Kidney tubule cell (primary cell): ENCODE measurements around the gene RAX2.
"Not testable (repeated sequence)": the region's sequence is repeated elsewhere in the genome, so short reads cannot be mapped to it uniquely, and the experiment has no call there.

ENCODE experiments used
- DNase-seq: peaks from one replicate; pipeline ENCODE4 v3.0.0-alpha.2; 2018; ENCODE audit warnings: low spot score

RAX2 gene

DNA sequence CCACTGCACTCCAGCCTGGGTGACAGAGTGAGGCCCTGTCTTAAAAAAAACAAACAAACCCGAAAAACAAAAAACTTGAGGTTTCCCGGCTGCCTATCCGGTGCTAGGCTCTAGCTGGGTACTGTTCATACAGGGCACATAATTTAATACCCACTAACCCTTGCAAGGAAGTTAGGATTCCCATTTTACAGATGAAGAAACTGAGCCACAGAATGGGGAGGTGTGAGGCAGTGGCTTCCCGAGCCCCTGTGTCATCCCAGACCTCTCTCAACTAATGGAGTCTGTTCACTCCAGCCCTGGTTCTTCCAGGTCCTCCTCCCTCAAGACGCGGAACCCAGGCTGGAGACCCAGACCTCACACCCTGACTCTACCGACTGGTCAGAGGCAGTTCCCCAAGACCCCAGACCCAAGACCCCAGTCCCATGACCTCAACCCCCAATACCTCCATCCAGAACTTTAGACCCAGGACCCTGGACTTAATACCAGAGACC lies 11.1 kb downstream of the RAX2 start:
- DNase-seq = peak; percentile 10

DNA sequence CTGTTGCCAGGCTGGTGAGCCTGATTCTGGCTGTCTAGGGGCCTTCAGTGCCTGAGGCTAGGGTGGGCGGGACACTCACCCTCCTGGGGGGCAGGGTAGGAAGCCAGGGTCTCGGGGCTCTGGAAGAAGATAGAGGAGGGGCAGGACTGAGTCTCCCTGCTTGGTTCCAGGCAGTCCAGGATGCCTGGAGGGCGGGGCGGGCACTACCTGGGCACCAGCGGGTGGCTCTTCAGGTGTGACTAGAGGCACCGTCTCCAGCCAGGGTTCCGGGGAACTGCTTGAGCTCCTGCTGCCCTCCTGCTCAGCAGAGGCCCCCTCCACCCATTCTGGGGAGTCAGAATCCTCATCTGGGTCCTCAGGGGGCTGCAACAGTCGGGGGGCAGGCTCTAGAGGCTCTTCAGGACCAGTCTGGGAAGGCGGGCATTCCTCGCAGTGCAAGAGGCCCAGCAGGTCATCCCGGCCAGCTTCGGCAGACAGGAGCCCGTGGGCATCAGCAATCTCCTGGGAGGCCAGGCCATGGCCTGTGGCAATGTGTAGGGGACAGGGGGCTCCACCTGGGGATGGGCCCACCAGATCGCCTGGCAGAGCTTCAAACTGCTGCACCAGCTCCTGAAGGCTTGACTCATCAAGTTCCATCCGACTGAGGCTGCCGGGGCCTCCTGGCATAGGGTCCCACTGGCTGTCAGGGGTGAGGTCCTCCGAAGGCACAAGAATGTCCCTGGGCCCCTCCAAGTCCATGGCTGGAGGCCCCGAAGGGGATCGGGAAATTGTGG lies 12.4 kb downstream of the RAX2 start:
- no peak for DNase-seq

DNA sequence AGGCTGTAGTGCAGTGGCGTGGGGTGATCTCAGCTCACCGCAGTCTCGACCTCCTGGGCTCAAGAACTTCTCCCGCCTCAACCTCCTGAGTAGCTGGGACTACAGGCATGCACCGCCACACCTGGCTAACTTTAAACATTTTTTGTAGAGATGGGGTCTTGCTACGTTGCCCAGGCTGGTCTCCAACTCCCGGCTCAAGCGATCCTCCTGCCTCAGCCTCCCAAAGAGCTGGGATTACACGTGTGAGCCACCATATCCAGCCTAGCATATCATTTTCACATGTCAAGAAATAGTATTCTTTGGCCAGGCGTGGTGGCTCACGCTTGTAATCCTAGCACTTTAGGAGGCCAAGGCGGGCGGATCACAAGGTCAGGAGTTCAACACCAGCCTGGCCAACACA lies 13.7 kb downstream of the RAX2 start:
- not testable (repeated sequence) for DNase-seq

DNA sequence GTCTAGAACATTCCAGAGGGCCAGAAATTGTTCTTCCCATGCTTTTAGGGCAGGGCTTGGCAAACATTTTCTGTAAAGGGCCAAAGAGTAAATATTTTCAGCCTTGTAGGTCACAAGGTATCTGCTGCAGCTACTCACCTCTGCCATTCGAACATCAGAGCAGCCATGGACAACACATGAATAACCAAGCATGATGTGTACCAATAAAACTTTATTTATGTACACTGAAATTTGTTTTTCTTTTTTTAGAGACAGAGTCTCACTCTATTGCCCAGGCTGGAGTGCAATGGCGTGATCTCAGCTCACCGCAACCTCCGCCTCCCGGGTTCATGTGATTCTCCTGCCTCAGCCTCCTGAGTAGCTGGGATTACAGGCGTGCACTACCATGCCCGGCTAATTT lies 14.3 kb downstream of the RAX2 start:
- not testable (repeated sequence) for DNase-seq

DNA sequence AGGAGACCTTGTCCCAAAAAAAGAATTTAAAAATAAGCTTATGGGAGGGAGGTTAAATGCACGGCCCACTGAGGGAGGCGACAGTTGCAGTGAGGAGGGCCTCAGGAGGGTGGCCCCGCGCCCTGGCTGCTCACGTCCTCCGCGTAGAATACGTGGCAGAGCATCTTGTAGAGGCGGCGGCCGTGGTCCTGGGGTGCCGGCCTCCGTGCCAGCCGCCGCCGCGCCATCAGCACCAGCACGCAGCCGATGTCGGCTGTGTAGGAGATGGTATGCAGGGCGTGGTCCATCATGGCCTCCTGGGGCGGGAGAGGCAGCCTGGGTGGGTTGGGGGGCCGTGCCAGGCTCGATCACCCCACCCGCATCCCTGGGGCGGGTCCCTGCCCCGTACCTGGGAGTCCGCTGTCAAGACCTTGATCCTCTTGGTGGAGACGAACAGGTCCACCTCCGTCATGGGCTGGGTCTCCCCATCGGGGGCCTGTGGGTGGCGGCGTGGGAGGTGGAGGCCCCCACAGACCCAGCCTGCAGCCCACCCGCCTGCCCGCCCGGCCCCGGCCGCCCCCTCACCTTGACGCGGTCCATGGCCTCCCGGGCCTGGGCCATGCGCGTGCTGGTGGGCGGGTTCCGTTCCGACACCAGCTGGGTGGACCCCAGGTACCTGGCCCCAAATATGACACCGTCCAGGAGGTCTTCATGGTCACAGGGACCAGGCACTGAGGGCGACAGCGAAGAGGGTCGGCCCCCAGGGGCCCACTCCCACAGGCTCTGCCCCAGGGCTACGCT lies 18.2 kb downstream of the RAX2 start:
- DNase-seq = no peak

DNA sequence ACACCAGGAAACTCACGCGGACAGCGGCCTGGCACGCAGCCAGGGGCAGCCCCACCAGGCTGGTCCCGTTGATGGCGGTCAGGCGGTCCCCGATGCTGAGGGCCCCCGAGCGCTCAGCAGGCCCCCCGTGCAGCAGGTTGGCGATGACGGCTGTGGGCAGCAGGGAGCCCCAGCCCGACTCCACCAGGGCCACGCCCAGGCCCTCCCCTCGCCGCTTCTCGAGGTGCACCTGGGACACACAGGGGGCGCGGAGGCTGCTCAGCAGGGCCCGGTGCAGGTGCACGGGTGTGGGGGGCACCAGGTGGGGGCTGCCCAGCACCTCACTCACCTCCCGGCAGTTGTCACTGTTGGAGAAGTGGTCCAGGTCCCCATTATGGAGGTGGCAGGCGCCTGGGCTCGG lies 19.5 kb downstream of the RAX2 start:
- DNase-seq = no peak

DNA sequence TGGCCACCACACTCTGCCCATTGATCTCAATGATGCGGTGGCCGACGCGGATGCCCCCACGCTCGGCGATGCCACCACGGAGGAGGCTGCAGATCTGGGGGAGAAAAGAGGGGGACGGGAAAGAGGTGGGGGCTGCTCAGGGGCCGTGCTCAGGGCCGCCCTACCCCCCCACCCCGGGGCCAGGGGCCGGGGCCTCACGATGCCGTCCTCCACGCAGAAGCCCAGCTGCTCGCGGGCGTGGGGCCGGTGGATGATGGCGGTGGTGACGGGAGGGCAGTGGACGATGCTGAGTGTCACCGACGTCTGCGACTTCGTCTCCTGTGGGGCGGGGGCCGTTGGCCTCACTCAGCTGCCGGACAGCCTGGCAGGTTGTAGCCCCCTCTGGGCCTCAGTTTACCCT lies 20.8 kb downstream of the RAX2 start:
- no peak for DNase-seq

DNA sequence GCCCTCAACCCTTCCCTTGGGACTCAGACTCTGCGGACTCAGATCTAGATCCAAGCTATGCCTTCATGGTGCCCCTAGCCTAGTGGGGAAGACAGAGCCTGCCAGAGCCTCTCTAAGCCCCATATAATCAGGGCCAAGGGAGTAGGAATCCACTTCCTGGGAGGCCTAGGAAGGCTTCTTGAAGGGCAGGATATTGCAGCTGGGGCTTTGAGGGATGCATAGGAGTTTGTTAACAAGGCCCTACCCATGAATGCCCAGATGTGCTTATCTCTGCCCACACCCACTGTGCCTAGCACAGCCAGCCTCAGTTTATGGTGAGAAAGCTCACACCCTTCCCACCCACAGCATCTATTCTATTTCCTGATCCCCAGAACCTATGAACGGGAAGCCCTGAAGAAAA lies 21.8 kb downstream of the RAX2 start:
- no peak for DNase-seq

DNA sequence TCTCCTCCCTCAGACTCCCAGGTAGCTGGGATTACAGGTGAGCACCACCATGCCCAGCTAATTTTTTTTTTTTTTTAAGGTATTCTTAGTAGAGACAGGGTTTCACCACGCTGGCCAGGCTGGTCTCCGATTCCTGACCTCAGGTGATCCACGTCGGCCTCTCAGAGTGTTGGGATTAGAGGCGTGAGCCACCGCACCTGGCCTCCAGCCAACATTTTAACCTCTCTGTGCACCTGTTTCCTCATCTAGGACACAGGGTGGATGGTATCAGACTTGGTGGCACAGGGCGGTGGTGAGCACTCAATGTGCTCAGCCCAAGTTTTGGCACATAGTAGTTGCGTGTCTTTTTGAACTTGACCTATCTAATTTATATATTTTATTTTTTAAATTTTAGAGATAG lies 23.1 kb downstream of the RAX2 start:
- no peak for DNase-seq

DNA sequence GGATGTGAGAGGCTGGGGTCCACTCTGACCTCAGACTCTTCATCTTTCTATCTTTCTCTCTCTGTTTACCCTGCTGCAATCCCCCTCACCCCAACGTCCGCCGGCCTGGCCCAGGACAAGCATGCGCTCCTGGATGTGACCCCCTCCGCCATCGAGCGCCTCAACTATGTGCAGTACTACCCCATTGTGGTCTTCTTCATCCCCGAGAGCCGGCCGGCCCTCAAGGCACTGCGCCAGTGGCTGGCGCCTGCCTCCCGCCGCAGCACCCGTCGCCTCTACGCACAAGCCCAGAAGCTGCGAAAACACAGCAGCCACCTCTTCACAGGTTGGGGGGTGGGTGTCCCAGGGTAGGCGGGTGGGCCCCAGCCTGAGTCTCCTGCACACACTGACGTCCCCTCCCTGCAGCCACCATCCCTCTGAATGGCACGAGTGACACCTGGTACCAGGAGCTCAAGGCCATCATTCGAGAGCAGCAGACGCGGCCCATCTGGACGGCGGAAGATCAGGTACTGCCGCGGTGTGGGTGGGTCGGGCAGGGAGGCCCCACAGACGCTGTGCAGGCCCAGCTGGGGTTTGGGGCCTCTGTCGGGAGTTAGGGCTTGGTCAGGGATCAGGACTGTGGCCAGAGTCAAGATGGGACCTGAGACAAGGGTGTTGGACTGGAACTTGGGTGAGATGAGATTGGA lies 25.5 kb downstream of the RAX2 start:
- DNase-seq = no peak

DNA sequence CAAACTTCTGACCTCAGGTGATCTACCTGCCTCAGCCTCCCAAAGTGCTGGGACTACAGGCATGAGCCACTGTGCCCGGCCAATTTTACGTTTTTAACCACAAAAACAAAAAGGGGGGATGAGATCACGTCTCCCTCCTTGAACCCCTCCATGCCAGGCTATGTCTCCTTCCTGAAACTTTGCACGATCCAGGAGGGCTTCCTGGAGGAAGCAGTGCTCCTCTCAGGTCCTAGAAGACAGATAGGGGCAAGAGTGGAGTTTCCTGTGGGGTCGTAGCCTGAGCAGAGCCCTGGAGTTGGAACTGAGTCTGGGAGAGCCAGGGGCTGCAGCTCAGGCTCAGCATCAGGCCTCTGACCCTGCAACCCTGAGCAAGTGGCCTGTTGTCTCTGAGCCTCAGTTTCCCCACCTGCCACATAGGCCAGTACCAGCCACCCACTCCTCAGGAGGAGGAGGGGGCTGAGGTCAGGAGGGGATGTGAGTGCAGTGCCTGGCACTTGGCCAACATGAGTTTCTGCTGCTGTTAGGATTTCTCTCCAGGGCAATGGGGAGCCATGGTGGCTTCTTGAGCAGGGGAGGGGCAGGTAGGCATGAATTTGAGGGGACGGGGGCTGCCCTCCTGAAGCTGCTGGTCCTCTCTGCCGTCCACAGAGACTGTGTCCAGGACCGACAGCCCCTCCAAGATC lies 26.5 kb downstream of the RAX2 start:
- DNase-seq = no peak

DNA sequence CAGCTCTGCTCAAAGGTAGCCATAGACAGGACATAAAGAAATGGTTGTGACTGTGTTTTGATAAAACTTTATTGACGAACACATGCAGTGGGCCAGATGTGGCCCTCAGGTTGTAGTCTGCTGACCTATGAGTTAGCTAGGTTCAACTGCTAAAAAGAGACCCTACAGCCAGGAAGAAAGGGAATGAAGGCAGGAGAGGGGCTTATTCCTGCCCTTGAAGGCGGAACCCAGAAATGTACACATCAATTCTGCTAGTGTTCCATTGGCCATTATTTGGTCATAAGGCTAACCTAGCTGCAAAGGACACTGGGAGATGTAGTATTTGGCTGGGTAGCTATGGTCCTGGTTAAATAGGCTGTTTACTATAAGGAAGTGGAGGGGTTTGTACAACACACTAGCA lies 28.5 kb downstream of the RAX2 start:
- no peak for DNase-seq

DNA sequence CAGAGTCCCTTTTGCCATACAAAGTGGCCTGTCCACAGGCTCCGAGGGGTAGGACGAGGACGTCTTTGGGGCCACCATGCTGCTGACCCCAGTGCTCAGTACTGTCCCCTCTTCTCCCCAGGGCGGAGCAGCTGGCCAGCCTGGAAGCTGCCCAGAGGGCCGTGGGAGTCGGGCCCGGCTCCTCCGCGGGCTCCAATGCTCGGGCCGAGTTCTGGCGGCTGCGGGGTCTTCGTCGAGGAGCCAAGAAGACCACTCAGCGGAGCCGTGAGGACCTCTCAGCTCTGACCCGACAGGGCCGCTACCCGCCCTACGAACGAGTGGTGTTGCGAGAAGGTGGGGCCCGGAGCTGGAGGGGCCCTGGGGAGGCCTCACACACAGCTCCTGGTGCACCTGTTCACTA lies 31.6 kb downstream of the RAX2 start:
- DNase-seq = no peak

DNA sequence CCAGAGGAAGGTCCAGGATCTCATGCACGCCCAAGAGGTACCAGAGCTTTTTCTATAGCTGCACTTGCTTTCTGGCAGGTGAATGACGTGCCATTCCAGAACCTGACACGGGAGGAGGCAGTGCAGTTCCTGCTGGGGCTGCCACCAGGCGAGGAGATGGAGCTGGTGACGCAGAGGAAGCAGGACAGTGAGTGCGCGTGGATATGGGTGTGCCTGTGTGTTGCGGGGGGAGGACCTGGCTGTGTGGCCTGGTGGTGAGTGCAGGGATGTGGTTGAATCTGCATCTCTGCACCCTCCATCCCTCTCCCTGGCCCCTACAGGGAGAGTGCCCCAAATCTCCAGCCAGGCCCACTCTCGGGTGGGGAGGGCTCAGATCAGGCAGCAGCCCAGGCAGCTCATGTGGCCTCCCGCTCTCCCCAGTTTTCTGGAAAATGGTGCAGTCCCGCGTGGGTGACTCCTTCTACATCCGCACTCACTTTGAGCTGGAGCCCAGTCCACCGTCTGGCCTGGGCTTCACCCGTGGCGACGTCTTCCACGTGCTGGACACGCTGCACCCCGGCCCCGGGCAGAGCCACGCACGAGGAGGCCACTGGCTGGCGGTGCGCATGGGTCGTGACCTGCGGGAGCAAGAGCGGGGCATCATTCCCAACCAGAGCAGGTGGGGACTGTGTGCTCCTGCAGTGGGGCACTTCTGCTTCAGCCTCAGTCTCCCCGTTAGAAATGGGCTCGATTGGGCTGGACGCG lies 33.4 kb downstream of the RAX2 start:
- DNase-seq = no peak

DNA sequence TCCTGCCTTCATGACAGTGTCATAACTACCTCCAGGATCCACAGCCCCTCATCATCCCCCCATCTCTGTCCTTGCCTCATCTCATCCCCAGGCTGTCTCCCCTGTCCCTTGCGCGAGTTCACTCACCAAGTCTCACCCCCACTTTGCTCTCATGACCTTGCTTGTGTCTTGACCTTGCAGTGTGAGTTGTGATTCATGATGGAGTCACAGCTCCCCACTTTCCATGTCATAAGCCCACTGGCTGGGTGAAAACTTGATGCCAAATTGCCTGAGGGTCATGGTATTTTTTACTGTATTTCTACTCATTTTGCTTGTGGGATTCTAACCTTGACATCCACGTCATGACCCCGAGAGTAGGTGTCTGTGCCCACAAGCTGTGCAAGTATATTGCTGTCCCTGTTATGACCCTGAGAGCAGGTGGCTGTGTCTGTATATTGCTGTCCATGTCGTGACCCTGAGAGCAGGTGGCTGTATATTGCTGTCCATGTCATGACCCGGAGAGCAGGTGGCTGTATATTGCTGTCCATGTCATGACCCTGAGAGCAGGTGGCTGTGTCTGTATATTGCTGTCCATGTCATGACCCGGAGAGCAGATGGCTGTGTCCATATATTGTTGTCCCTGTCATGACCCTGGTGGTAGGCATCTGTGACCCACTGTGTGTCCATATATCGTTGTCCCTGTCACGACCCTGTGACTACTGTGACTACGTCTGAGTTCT lies 34.4 kb downstream of the RAX2 start:
- DNase-seq = no peak

DNA sequence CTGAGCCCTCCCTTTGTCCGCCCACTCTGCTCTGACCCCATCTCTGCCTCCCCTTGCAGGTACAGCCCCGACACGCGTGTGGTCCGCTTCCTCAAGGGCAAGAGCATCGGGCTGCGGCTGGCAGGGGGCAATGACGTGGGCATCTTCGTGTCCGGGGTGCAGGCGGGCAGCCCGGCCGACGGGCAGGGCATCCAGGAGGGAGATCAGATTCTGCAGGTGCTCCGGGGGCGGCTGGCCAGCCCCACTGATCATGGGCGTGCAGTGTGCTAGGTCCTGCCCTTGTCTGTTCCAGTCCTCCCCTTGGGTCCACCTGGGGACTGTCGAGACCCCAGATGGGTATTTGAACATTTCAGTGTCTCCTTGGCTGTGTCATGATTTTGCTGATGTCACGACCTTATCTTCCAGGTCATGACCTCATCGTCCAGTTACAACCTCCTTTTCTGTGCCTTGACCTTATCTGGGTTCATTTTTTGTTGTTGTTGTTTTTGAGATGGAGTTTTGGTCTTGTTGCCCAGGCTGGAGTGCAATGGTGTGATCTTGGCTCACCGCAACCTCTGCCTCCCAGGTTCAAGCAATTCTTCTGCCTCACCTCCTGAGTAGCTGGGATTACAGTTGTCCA lies 35.8 kb downstream of the RAX2 start:
- no peak for DNase-seq

DNA sequence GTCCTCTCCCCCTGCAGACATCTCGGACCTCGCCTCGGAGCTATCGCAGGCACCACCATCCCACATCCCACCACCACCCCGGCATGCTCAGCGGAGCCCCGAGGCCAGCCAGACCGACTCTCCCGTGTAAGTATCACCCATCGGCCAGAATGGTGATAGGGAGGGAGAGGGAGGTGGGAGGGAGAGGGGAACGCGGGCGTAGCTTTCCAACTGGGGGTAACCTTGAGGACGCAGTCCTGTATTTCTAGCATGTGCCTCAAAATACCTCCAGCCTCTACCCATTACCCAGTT lies 37.8 kb downstream of the RAX2 start:
- DNase-seq = no peak

DNA sequence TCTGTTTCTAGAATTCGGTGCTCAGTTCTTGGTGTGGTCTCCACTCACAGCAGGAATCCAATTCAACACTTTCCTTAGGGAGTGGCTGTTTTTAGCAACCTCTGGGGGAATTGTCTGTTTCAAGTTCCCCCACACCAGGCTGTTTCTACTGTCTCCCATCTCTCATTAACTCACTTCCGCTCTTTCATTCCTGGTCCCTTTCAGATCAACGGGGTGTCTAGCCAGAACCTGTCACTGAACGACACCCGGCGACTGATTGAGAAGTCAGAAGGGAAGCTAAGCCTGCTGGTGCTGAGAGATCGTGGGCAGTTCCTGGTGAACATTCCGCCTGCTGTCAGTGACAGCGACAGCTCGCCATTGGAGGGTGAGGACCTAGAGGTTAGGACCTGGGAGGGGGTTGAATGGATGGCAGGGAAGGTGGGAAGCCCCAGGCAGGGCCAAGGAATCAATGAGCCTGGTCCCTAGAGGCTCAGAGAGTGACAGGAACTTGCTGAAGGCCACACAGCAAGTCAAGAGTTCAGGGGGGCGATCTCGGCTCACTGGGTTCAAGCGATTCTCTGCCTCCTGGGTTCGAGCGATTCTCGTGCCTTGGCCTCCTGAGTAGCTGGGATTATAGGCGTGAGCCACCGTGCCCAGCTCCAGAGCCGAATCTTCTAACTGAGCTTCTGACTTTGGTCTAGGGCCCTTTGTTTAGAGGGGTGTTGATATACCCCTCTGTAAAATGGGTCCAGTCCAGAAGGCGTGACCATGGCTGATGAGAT lies 38.3 kb downstream of the RAX2 start:
- no peak for DNase-seq

DNA sequence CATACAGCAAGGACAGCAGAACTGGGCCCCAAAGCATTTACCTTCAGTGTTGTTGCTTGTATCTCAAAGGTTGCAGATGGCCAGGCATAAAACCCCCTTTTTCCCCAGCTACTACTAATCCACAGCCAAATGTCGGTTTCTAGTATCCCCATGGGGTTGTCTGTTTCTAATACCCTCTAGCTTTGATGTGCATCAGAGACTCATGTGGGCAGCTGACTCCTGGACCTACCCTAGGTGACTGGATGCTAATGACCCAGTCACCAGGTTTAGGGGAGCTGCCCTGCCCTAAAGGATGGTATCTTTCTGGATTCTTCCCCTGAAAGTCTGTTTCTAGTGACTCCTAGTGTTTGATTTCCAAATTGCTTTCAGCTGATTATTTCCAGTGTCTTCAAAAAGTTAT lies 39.9 kb downstream of the RAX2 start:
- DNase-seq = no peak

DNA sequence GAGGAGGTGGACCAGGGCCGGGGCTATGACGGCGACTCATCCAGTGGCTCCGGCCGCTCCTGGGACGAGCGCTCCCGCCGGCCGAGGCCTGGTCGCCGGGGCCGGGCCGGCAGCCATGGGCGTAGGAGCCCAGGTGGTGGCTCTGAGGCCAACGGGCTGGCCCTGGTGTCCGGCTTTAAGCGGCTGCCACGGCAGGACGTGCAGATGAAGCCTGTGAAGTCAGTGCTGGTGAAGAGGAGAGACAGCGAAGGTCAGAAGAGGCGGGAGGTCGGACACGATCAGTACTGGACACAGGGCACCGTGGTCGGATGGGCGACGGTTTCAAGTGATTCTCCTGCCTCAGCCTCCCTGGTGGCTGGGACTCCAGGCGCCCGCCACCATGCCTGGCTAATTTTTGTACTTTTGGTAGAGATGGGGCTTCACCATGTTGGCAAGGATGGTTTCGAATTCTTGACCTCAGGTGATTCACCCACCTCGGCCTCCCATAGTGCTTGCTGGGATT lies 41.5 kb downstream of the RAX2 start:
- no peak for DNase-seq
